ENCODE results near the gene CES2. TPM values are rescaled to one million over a fixed set of nuclear protein-coding genes. Genes with fewer than 3 reads are reported as not detected.

Gene CES2
- total RNA-seq, 4 donors from 2014 or later = 113 to 4,512 (median 3,000) TPM

DNA sequence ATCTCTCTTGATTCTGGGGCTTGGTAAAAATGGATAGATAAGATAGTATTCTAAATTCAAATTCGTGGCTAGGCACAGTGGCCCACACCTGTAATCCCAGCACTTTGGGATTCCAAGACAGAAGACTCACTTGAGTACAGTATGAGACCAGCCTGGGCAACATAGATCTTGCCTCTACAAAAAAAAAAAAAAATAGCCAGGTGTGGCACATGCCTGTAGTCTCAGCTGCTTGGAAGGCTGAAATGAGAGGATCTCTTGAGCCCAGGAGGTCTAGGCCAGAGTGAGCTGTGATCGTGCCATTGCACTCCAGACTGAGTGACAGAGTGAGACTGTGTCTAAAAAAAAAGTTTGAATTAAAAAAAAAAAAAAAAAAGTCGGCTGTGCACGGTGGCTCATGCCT, 45.7 kb upstream of the CES2 start:
- no peak for DNase-seq

DNA sequence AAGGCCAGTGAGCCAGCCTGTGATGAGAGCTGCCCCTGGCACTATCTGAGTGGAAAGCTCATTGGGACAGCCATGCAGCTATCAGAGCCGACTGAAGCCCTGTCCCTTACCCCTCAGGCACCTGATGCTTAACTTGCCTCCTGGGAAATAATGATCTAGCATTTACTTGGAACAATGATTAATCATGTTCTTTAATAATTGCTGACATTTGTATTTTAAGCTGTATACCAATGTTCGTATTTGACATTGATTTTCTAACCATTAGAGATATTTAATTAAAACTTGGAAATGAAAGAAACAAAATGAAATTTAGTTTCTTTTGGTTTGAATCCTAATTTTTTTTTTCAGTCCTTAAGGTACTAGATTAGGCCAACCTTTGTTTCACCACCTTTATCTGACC, 44.5 kb upstream of the CES2 start:
- Histone ChIP-seq H3K9me3 (no peaks in the 10 kb centered on the region), H3K4me3 (no peak overlapping the region), H3K36me3 (peaks cover 0 to 11% (median 0%) of the 10 kb centered on the region in 3 donors), H3K27ac (no peak overlapping the region), H3K27me3 (no peaks in the 10 kb centered on the region), H3K4me1 (peaks cover 0 to 6% (median 3%) of the 10 kb centered on the region in 4 donors)
- no peak for DNase-seq
- no peak for TF ChIP-seq POLR2A (IDR thresholded peaks at IDR 0.05)
- TF ChIP-seq, protein P1, sequence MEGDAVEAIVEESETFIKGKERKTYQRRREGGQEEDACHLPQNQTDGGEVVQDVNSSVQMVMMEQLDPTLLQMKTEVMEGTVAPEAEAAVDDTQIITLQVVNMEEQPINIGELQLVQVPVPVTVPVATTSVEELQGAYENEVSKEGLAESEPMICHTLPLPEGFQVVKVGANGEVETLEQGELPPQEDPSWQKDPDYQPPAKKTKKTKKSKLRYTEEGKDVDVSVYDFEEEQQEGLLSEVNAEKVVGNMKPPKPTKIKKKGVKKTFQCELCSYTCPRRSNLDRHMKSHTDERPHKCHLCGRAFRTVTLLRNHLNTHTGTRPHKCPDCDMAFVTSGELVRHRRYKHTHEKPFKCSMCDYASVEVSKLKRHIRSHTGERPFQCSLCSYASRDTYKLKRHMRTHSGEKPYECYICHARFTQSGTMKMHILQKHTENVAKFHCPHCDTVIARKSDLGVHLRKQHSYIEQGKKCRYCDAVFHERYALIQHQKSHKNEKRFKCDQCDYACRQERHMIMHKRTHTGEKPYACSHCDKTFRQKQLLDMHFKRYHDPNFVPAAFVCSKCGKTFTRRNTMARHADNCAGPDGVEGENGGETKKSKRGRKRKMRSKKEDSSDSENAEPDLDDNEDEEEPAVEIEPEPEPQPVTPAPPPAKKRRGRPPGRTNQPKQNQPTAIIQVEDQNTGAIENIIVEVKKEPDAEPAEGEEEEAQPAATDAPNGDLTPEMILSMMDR (IDR thresholded peaks at IDR 0.05) = no peak

More for the DNA sequence above, 45.7 kb upstream of the CES2 start:
- H3K27ac ChIP-seq = no peak overlapping the region
- H3K4me3 ChIP-seq = no peak overlapping the region
- H3K9me3 ChIP-seq = no peaks in the 10 kb centered on the region
- TF ChIP-seq, protein P1 (IDR thresholded peaks at IDR 0.05) = no peak
- no peak for TF ChIP-seq POLR2A (IDR thresholded peaks at IDR 0.05)
- H3K27me3 ChIP-seq = no peaks in the 10 kb centered on the region
- peaks cover 0 to 23% (median 0%) of the 10 kb centered on the region in 3 donors for H3K36me3 ChIP-seq
- H3K4me1 ChIP-seq = no peaks in the 10 kb centered on the region

DNA sequence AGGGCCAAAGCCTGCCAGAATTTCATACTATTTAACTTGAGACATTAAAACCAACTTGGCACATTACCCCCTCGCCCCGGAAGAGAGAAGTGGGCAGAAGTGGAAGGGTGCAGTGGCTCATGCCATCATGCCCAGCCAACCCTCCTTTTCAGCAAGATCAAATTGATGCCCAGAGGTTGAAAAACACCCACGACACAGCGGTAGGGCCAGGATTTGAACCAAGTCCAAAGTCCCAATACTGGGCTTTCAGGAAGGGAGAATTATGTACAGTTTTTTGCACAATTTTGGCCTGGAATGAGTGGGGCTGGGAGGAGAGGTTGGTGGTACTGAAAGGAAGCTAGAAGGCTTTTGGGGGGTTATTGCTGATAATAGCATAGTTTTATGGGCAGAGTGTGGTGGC, 44.0 kb upstream of the CES2 start:
- no peak overlapping the region for H3K4me3 ChIP-seq
- no peaks in the 10 kb centered on the region for H3K27me3 ChIP-seq
- peaks cover 0 to 5% (median 0%) of the 10 kb centered on the region in 3 donors for H3K36me3 ChIP-seq
- no peak for DNase-seq
- TF ChIP-seq, protein P1 (IDR thresholded peaks at IDR 0.05) = no peak
- no peak for TF ChIP-seq POLR2A (IDR thresholded peaks at IDR 0.05)
- H3K9me3 ChIP-seq = no peaks in the 10 kb centered on the region
- no peak overlapping the region for H3K27ac ChIP-seq
- peaks cover 3 to 11% (median 4%) of the 10 kb centered on the region in 4 donors for H3K4me1 ChIP-seq

DNA sequence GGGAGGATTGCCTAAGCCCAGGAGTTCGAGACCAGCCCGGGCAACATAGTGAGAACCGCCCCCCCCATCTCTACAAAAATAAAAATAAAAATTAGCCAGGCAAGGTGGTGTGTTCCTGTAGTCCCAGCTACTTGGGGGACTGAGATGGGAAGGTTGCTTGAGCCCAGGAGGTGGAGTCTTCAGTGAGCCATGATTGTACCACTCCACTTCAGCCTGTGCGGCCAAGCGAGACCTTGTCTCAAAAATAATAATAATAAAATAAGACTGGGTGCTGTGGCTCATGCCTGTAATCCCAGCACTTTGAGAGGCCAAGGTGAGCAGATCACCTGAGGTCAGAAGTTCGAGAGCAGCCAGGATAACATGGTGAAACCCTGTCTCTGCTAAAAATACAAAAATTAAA, 43.5 kb upstream of the CES2 start:
- Histone ChIP-seq H3K27me3 (no peaks in the 10 kb centered on the region), H3K36me3 (peaks cover 0 to 3% (median 0%) of the 10 kb centered on the region in 3 donors), H3K27ac (no peak overlapping the region), H3K9me3 (no peaks in the 10 kb centered on the region), H3K4me1 (peaks cover 3 to 13% (median 4%) of the 10 kb centered on the region in 4 donors), H3K4me3 (no peak overlapping the region)
- no peak for DNase-seq
- TF ChIP-seq, protein P1 (IDR thresholded peaks at IDR 0.05) = no peak
- no peak for TF ChIP-seq POLR2A (IDR thresholded peaks at IDR 0.05)

DNA sequence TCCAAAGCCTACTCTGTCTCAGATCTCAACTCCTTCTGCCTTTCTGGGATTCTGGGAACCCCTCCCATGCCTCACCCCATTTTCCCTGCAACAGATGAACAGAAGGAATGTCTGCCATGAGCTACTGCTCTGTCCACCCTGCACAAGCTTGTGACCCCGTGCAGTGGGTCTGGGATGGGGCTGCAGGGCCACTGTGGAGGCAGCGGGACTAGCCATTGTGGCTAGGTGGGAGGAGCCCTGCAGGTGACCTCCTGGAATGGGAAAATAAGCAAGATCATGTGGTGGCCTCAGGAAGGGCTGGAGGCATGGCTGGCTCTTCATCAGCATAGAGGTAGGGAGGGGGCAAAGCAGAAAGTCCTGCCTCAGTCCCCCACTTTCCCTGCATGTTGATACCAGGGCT, 41.3 kb upstream of the CES2 start:
- no peaks in the 10 kb centered on the region for H3K27me3 ChIP-seq
- no peak for DNase-seq
- no peak for TF ChIP-seq POLR2A (IDR thresholded peaks at IDR 0.05)
- TF ChIP-seq, protein P1 (IDR thresholded peaks at IDR 0.05) = no peak
- H3K4me3 ChIP-seq = no peak overlapping the region
- H3K4me1 ChIP-seq = peaks cover 3 to 20% (median 4%) of the 10 kb centered on the region in 4 donors
- no peak overlapping the region for H3K27ac ChIP-seq
- H3K9me3 ChIP-seq = no peaks in the 10 kb centered on the region
- H3K36me3 ChIP-seq = no peaks in the 10 kb centered on the region

Data from Peyer's patch (tissue), 4 donors.